ENCODE data around the gene KCNJ12. TPM values are rescaled to one million over a fixed set of nuclear protein-coding genes. Genes with fewer than 3 reads are reported as not detected.
A peak's percentile ranks its signal among the peaks of the same experiment; 100 is the strongest.

Gene KCNJ12
- total RNA-seq, 1 donor: under 0.01 TPM

DNA sequence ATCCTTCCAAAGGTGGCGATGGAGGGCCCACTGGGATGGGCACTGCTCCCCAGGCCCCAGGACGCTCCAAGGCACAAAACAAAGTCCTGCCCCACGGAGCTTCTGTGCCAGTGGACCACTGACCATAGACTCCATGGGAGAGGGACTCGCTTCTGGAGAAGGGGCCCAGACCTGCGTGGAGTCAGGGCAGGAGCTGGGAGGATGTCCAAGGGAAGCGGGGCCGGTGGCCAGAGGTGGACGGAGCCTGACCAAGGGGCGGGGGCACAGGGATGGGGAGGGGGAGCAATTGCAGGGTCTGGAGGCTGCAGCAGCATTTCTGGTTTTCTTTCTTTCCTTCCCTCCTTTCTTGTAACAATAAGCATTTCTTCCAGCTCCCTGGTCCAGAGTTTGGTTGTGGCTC lies 14.1 kb downstream of the KCNJ12 start:
- no peak for DNase-seq (ENCODE audit: low read depth)
- H3K4me3 ChIP-seq (ENCODE audit: low read depth, low read length): no peak overlapping the region
- TF ChIP-seq, protein P1, sequence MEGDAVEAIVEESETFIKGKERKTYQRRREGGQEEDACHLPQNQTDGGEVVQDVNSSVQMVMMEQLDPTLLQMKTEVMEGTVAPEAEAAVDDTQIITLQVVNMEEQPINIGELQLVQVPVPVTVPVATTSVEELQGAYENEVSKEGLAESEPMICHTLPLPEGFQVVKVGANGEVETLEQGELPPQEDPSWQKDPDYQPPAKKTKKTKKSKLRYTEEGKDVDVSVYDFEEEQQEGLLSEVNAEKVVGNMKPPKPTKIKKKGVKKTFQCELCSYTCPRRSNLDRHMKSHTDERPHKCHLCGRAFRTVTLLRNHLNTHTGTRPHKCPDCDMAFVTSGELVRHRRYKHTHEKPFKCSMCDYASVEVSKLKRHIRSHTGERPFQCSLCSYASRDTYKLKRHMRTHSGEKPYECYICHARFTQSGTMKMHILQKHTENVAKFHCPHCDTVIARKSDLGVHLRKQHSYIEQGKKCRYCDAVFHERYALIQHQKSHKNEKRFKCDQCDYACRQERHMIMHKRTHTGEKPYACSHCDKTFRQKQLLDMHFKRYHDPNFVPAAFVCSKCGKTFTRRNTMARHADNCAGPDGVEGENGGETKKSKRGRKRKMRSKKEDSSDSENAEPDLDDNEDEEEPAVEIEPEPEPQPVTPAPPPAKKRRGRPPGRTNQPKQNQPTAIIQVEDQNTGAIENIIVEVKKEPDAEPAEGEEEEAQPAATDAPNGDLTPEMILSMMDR (IDR thresholded peaks at IDR 0.05; ENCODE audit: insufficient read depth, low read depth, low read length): no peak

DNA sequence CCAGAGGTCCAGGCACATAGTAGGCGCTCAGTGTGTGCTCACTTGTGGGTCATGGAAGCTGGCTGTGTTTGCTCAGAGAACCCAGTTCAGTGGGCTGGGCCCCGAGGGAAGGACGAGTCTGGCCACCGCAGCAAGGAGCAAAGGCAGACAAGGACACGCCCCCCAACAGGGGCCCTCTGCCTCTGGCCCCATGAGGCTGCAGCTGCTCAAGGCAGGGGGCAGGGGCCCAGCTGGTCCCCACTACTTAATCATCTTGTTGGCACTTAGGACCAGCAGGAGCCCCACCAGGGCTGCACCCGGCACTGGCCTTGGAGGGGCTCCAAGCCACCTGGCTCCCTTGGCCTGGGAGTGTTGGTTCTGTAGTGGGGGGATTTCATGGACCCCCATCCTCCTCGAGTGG lies 16.1 kb downstream of the KCNJ12 start:
- TF ChIP-seq, protein P1 (IDR thresholded peaks at IDR 0.05; ENCODE audit: insufficient read depth, low read depth, low read length): no peak
- no peak overlapping the region for H3K4me3 ChIP-seq (ENCODE audit: low read depth, low read length)
- no peak for DNase-seq (ENCODE audit: low read depth)

DNA sequence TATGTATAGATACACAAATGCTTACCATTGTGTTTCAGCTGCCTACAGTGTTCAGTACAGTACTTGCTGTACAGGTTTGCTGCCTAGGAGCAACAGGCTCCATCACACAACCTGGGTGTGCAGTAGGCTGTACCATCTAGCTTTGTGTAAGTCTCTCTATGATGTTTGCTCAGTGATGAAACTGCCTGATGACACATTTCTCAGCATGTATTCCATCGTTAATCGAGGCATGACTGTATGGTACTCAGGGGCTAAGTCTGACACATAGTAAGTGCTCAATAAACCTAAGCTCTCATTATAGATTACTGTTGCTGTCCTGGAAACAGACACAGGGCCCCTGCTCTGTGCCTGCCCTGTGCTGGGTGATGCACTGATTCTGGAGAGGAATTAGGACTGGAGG lies 18.1 kb downstream of the KCNJ12 start:
- TF ChIP-seq, protein P1 (IDR thresholded peaks at IDR 0.05; ENCODE audit: insufficient read depth, low read depth, low read length): no peak
- no peak for DNase-seq (ENCODE audit: low read depth)
- H3K4me3 ChIP-seq (ENCODE audit: low read depth, low read length): no peak overlapping the region

DNA sequence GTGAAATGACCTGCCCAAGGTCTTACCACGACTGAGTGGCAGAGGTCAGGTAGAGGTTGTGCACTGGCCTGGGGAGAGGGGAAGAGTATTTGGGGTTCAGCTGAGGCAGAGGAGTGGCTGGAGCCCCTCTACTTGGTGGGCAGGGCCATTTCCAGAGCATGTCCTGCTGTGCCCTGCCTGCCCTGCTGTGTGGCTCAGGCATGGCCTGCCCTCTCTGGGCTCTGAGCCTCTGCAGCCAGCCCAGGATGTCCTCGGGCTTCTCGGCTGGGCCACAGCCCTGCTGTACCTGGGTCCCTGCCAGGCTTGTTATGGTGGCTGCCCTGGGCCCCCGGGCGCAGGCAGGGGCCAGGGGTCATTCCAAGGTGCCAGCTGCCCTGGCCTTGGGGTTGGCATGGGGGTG lies 19.6 kb downstream of the KCNJ12 start:
- H3K4me3 ChIP-seq (ENCODE audit: low read depth, low read length): no peak overlapping the region
- TF ChIP-seq, protein P1 (IDR thresholded peaks at IDR 0.05; ENCODE audit: insufficient read depth, low read depth, low read length): no peak
- no peak for DNase-seq (ENCODE audit: low read depth)

DNA sequence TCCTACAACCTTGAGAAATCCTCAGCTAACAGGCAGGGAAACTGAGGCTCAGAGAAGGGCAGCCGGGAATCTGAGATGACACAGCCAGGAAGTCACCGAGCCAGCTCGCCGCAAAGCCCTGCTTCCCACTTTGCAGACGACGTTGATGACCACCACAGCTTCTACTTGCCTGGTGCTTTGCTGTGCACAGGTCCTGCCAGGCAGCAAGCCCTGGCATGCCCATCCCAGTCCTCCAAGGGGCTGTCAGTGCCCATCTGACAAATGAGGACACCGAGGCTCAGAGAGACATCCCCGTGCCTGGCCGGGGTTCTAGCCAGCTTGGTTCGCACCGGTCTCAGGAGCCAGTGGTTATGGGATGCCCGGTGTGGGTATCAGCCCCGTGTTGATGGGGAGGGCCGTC lies 20.1 kb downstream of the KCNJ12 start:
- no peak for DNase-seq (ENCODE audit: low read depth)
- no peak overlapping the region for H3K4me3 ChIP-seq (ENCODE audit: low read depth, low read length)
- TF ChIP-seq, protein P1 (IDR thresholded peaks at IDR 0.05; ENCODE audit: insufficient read depth, low read depth, low read length): no peak

DNA sequence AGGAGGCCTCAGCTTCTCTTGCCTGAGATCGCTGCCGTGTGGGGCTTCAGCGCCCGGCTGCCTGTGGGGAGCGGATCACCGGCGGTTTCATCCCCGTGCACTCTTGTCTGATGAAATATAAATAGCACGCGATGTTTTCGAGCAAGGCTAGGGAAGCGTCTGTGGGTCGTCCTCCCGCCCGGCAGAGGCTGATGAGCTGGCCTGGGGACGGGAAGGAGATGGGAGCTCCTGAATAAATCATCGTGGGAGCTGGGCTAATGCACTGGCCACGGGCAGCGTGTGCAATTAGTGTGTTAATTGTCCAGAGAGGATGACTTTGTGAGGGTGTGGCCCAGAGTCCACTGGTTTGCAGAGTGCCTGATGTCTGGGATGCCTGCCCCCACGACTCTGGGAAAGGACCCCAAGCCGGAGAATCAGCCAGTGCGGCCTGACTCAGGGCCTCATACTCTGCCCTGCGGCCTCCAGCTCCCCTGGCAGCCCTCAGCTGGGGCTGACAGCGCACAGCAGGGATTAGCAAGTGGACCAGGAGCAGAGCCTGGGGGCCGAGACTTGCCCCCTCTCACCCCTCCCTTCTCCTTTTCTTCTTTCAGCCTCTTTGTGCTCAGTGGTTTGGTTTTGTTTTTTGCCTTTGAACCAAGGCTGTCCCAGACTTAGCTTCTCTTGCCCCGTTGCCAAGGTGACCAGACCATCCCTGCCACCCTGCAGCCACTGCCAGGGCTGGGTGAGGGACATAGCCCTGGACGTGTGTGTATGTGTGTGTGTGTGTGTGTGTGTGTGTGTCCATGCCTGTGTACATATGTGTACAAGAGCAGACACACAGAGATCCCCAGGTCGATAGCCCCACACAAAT lies 21.4 kb downstream of the KCNJ12 start:
- peak; percentile 77 for DNase-seq (ENCODE audit: low read depth)
- TF ChIP-seq, protein P1 (IDR thresholded peaks at IDR 0.05; ENCODE audit: insufficient read depth, low read depth, low read length): no peak
- no peak overlapping the region for H3K4me3 ChIP-seq (ENCODE audit: low read depth, low read length)

All from fibroblast of villous mesenchyme (primary cell).